Chondrocyte (in vitro differentiated cells): ENCODE measurements around the gene DGKH. TPM values are rescaled to one million over a fixed set of nuclear protein-coding genes. Genes with fewer than 3 reads are reported as not detected.

Experiments used
- DNase-seq: peaks from one replicate; pipeline ENCODE4 v3.0.0; 2021; ENCODE audit warnings: mixed read lengths, low spot score
- H3K27ac Mint-ChIP-seq: one replicate; pipeline ENCODE4 v1.8.0; 2021; ENCODE audit warnings: mild to moderate bottlenecking, moderate library complexity, mixed read lengths; ENCODE audit not compliant: unreplicated experiment
- H3K27me3 Mint-ChIP-seq: 2 replicates; pipeline ENCODE4 v1.8.0; 2021; ENCODE audit warnings: low read depth, mixed read lengths
- H3K36me3 Mint-ChIP-seq: 2 replicates; pipeline ENCODE4 v1.8.0; 2021; ENCODE audit warnings: low read depth, mixed read lengths
- H3K4me1 Mint-ChIP-seq: 2 replicates; pipeline ENCODE4 v1.8.0; 2021; ENCODE audit warnings: low read depth, mild to moderate bottlenecking, mixed read lengths
- H3K4me3 Mint-ChIP-seq: one replicate; pipeline ENCODE4 v1.8.0; 2021; ENCODE audit warnings: mild to moderate bottlenecking, moderate library complexity, mixed read lengths; ENCODE audit not compliant: unreplicated experiment
- H3K9me3 Mint-ChIP-seq: 2 replicates; pipeline ENCODE4 v1.8.0; 2021; ENCODE audit warnings: low read depth, mixed read lengths
- CTCF ChIP-seq: fragments of 200-600 bp; sonication (generic); IDR thresholded peaks from 2 replicates; pipeline ENCODE4 v1.5.0; 2021; ENCODE audit warnings: antibody characterized with exemption, mild to moderate bottlenecking, moderate library complexity
- total RNA-seq: library from RNA; stranded (reverse); gene quantifications from 3 replicates; pipeline ENCODE4 v1.2.1, GENCODE V29; 2021

The DGKH gene
- total RNA-seq, 1 donor from 2014 or later: 14.7 TPM

DNA sequence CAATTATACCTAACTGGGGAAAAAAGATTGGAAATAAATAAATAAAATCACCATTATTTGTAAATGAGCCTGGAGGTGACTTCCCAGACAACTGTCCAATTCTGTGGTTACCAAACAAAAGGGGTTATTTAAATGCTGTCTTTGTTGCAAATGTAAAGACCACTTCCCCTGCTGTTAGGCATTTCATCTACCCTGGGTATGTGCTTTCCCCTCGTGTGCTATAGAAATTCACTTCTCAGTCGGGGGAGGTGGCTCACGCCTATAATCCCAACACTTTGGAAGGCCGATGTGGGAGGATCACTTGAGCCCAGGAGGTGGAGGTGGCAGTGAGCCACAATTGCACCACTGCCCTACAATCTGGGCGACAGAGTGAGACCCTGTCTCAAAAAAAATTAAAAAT lies 121.6 kb downstream of the DGKH start:
- H3K4me3 Mint-ChIP-seq: no peak overlapping the region
- peaks cover 6% of the 10 kb centered on the region for H3K4me1 Mint-ChIP-seq
- no peaks in the 10 kb centered on the region for H3K9me3 Mint-ChIP-seq
- no peak for DNase-seq
- no peak overlapping the region for H3K27ac Mint-ChIP-seq
- peaks cover 22% of the 10 kb centered on the region for H3K36me3 Mint-ChIP-seq
- no peak for TF ChIP-seq CTCF
- no peaks in the 10 kb centered on the region for H3K27me3 Mint-ChIP-seq

DNA sequence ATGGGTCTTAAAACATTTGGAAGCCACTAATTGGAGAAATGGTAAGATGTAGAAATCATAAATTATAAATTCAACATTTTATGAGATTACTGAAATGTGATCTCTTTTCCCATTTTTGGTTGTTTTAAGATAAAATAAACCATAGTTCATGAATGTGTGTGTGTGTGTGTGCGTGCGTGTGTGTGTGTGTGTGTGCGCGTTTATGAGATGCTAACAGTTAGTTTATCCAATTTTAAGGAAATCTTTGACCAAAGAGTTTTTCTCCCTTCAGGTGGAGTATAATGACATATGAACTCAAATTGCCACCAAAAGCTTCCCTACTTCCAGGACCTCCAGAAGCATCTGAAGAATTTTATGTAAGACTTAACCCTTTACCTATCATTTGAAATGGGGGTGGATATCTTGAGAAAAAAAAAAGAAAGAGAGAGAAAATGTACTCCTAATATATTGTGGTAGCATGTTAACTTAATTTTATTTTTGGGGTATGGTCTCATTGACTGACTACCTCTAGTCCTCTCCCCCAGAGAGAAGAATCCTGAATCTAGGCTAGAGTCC lies 125.4 kb downstream of the DGKH start:
- Mint-ChIP-seq H3K27ac (no peak overlapping the region), H3K4me1 (peaks cover 6% of the 10 kb centered on the region), H3K27me3 (no peaks in the 10 kb centered on the region), H3K36me3 (peaks cover 19% of the 10 kb centered on the region), H3K4me3 (no peak overlapping the region), H3K9me3 (no peaks in the 10 kb centered on the region)
- no peak for TF ChIP-seq CTCF
- no peak for DNase-seq

- H3K4me3 Mint-ChIP-seq: no peak overlapping the region
- no peak overlapping the region for H3K27ac Mint-ChIP-seq
- peaks cover 16% of the 10 kb centered on the region for H3K36me3 Mint-ChIP-seq
- H3K4me1 Mint-ChIP-seq: peaks cover 6% of the 10 kb centered on the region
- no peaks in the 10 kb centered on the region for H3K27me3 Mint-ChIP-seq
- no peak for DNase-seq
- TF ChIP-seq CTCF: no peak
- no peaks in the 10 kb centered on the region for H3K9me3 Mint-ChIP-seq
These were observed 126.1 kb downstream of the DGKH start for GRCh38 chr13:42174344-42175162.

DNA sequence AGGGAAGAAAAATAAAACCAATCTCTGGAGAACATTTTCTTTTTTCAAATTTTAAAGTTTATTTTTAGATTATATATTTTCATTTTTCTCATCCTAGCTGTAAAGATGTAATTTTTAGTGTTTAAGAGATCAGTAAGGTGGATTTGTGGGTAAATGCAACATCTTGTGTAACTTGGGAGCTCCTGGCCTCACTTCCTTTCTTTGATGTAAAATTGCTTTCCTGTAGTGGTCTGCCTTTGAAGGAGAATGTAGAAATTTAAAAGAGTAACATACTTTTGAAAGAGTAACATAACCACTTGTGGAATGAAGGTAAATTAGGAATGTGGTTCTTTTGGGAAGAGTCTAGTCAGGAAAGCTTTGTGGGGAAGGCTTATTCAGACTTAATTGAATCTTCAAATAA lies 127.8 kb downstream of the DGKH start:
- Mint-ChIP-seq H3K4me1 (peaks cover 6% of the 10 kb centered on the region), H3K4me3 (no peak overlapping the region), H3K27me3 (no peaks in the 10 kb centered on the region), H3K27ac (no peak overlapping the region), H3K9me3 (no peaks in the 10 kb centered on the region), H3K36me3 (peaks cover 17% of the 10 kb centered on the region)
- TF ChIP-seq CTCF: no peak
- DNase-seq: no peak

DNA sequence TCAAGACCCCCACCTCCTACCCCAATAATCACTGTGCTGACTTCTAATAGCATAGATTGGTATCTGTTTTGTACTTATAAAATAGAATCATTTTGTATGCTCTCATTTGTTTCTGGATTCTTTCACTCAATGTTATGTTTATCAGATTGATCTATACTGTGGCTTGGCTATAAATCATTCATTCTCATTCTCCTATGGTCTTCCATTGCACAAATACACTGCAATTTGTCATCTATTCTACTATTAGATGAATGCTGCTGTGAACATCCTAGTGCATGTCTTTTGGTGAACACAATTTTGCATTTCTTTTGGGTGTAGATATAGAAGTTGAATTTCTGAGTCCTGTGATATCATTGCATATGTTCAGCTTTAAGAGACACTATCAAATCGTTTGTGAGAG lies 128.7 kb downstream of the DGKH start:
- Mint-ChIP-seq H3K27me3 (no peaks in the 10 kb centered on the region), H3K4me1 (peaks cover 6% of the 10 kb centered on the region), H3K4me3 (no peak overlapping the region), H3K36me3 (peaks cover 20% of the 10 kb centered on the region), H3K27ac (no peak overlapping the region), H3K9me3 (no peaks in the 10 kb centered on the region)
- no peak for DNase-seq
- no peak for TF ChIP-seq CTCF
